ENCODE results near the gene PBX1.
A peak's percentile ranks its signal among the peaks of the same experiment; 100 is the strongest.

The PBX1 gene

DNA sequence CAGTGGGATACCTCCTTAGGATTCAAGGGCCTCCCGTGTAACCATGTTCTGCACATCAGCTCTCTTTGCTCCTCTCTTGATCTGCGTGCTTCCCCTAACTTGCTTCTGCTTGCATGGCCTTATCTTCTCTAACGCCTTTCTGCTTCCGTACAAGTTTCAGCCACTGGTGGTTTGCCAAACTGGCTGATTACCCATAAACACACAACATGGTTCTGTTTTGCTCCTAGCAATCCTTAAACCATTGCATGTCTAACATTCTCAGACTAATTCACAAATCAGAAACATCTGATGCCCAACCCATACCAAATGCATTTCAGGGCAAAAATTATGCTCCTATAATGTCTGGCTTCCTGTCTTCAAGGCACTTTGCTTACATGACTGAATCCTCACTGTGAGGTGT, 166.4 kb downstream of the PBX1 start:
- peak; percentile 37 for DNase-seq (ENCODE audit: low spot score)

DNA sequence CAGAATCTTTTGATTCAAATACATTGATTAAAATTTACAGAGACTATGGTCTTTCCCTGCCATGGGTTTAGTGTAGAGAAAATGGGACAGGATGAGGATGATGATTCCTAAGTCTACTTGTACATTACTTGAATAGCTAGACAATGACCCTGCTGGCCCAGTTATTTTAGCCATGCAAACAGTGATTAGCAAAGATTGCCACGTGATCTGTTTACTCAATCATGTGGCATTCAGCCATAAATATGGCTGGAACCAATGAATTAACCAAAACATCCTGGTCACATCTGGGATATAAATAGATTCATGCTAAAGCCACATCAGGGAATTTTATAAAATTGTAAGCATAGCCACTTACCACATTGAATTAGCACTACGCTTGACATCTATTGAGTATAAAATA, 167.3 kb downstream of the PBX1 start:
- DNase-seq (ENCODE audit: low spot score): peak; percentile 63

DNA sequence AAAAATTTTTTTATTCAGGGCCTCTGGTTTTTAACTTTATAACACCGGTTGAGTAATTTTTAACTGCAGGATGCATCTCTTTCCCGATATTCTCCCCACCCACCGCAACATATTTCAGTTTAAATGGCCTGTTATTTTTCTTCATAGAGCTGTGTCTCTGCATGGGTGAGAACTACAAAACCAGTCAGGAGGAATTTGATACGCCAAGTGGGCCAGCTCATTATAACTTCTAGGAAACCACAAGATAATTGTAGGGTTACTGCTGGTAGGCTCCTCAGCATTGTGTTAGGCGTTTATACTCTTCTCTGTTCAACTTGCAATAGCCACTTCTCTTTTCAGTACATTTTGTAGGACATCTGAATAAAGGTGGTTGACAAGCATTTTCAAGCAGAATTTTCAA, 169.7 kb downstream of the PBX1 start:
- DNase-seq (ENCODE audit: low spot score): no peak

DNA sequence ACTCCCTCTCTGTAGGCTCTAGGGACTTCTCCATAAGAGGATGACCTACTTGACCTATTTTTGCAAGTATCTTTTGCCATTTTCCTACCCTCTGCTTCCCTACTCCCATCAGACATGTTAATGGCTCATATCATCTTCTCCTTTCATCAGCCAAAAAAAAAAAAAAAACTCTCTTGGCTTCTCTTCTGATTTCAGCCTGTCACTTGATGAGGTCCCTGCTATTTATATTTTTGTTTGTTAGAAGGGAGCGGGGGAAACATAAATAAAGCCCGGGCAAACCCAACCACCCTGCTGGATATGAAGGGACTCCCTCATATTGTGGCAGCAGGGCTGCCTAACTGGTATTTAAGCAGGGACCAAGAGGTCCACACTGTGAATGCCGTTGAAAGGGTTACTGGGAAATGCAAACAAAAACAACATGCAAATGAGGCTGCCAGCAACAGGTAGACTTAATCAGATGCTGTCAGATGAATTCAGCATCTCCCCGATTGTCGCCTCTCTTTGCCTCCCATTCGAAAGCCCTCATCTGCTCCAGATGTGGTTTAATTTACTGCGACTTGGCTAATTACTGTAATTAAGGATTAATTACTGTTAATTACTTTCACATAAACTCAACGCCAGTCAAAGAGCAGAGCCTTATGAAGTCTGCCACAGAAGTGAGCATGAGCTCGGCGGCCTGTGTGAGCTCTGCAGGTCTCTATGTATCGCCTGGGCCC, 172.3 kb downstream of the PBX1 start:
- no peak for DNase-seq (ENCODE audit: low spot score)

DNA sequence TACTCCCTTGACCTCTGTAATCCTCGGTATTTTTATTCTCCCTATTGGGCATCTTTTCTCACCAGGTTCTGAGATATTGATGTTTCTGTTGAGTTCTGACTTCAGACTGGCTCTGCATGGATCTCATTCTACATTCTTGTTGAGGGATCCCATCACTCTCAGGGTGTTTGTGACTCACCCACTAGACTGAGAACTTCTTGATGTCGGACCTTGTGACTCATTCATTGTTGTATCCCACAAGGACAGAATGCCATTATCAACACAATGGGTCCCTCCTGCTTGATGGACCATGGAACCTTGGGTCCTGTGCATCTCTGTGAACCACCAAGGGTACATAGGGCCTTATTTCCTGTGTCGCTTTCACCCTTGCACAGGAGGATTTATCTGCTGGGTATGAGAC, 174.1 kb downstream of the PBX1 start:
- DNase-seq (ENCODE audit: low spot score): no peak

DNA sequence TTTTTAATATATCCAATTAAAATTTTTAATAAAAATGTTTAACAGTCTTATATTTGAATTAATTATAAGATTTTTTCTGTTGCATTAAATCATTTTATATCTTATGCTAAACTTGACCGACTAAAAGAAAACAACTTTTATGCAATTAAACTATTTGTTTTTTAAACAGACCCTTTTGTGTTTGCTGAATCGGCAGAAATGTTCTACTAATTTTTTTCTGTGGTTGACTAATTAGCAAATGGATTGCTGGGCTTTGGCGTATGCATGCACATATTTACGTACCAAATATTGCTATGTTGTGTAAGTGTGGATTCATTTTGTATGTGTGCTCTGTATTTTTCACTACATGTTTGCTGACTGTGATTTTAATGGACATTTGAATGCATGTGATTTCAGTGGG, 174.8 kb downstream of the PBX1 start:
- DNase-seq (ENCODE audit: low spot score): no peak

DNA sequence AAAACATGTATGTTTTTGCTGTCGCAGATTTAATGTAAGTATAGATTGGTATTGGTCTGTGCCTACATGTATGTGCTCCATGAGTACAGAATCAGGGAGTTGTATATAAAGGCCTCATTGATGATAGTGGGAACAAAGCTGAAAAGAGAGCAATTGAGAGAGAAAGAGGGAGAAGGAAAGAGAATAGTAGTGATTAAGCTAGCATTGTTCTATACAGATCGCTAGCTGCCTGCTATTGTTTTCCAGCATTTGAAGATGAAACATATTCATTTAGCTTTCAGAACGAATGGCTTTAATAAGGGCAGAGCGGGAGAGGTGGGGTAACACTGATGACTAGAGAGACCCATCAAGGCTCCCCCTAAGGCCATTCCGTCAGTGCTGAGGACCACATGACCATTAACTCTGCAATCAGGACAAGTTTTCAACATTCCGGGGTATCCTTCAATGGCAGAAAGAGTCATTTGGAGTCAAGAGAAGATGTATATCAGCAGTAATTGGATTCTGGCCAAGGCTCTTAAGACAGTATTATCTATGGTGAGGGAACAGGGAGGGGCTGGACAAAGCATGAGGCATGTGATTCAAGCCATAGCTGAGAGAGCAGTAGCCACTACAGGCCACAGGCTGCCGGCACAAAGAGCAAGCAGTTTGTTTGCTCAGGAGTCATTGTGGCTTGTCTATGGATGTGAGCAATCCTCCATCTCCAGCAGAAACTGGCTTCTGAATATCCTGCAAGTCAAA, 176.5 kb downstream of the PBX1 start:
- no peak for DNase-seq (ENCODE audit: low spot score)

DNA sequence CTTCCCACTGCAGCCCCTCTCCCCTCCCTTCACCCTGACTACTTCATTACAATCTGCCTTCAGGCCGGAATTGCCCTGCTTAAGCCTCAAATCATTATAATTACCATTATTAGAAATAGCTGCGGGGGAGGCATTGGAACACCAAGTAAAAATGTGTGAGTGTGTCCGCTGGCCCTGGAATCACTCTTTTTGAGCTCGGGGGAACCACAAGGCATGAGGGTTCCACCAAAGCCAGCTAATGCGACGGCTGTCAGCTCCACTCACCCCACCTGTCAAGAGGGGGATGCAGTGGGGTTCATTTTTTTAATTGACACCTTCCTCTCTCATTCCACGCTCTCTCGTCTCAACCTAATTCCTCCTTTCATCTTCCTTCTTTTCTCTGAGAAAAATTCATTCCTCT, 177.2 kb downstream of the PBX1 start:
- DNase-seq (ENCODE audit: low spot score): no peak

DNA sequence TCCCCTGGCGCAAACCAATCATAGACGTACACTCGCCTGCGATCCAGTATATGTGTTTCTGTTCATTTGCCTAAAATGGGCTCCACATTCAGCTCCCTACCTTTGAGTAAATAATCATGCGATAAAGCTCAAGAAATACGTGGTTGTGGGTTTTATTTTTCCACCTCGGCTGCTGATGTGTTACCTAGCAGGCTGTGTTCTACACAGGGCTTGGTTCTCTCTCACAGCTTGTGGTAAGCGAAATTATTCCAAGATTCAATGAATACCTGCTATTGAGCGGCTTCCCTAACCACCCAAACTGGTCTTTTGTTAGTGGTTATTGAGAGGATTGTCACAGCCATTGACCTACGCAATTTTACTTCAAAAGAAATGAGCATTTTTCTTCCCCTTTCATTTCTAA, 180.2 kb downstream of the PBX1 start:
- no peak for DNase-seq (ENCODE audit: low spot score)

DNA sequence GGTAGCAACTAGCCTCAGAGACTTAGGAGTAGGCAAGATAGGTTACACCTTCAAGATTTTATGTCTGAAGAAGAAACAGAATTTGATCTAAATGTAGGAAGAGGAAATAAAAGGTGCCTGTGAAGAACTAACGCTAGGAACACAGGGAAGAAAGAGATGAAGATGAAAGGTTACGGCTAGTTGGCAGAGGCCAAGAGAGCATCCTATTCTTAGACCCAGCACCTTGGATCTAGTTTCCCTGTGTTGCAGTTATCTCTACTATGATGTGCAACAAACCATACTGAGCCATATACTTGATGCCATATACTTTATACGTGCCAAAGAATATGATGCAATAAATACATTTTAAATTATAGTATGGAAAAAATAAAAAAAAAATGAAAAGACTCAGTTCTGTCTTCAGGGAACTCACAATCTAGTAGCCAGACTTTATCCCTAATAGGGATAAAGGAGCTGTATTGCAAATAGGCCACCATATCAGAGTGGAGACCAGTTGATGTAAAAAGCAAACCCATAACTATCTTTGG, 181.1 kb downstream of the PBX1 start:
- no peak for DNase-seq (ENCODE audit: low spot score)

DNA sequence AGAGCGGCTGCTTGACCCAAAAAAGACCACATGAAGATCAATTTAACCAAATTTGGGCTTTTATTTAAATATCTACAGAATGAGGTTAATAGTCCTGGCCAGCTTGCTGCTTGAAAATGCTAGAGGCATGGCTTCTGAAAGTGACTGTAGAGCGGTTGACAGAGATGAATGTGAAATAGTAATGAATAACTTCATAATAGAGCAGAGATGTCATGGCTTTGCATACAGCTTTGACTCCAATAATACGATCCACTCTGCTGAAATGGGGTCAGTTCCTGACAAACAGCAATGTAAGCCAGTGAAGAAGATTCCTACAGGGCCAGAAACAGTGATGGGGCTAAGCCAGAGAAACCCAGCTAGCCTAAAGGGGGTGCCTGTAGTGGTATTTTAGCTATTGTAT, 183.8 kb downstream of the PBX1 start:
- DNase-seq (ENCODE audit: low spot score): no peak

DNA sequence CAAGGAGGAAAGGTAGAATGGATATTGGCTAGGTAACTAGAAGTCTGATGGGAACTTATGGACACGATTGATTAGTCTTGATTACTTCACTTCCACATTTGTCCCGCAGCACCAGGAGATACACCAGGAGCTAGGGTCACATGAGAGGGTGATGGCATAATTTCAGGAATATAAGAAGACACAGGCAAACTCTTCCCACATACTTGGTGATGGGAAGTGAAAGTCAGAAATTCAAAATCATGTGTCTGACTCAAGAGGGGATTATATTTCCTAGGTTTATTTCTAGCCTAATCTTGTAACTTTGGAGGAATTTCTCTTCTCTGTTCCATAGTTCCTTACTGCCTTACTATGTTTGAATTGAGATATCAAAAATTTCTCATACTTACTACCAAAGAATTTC, 185.0 kb downstream of the PBX1 start:
- DNase-seq (ENCODE audit: low spot score): no peak

DNA sequence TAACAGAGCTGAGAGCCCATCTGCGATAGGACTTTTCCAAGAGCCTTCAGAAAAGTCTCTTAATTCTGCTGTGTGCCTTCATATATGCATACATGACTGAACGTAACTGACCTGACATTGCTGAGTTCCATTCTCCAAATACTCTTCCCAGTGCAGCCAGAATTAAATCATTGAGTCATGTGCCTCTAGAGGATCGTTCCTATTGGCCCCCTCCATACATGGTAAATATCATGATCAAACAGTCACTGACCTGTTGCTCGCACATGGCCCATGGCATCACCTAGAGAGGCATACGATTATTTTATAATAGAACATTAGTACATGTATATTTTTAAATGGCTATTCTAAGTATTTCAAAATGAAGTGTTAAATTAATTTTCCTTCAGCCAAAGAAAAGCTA, 186.8 kb downstream of the PBX1 start:
- DNase-seq (ENCODE audit: low spot score): no peak

DNA sequence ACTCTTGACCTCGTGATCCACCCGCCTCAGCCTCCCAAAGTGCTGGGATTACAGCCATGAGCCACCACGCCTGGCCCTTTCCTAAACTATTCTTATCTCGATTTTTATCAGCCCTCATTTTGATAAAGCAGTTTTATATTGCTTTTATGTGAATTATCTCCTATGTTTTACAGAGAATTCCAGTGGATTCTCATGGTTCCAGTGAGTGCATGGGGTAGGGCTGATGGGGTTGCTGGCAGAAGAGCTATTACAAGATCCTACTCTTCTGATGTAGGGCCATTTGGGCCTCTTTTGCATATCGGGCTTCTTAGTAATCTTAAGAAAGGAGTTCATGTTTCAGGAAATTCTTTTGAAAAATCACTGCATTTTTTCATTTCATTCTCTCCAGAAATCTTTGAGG, 187.6 kb downstream of the PBX1 start:
- DNase-seq (ENCODE audit: low spot score): no peak

DNA sequence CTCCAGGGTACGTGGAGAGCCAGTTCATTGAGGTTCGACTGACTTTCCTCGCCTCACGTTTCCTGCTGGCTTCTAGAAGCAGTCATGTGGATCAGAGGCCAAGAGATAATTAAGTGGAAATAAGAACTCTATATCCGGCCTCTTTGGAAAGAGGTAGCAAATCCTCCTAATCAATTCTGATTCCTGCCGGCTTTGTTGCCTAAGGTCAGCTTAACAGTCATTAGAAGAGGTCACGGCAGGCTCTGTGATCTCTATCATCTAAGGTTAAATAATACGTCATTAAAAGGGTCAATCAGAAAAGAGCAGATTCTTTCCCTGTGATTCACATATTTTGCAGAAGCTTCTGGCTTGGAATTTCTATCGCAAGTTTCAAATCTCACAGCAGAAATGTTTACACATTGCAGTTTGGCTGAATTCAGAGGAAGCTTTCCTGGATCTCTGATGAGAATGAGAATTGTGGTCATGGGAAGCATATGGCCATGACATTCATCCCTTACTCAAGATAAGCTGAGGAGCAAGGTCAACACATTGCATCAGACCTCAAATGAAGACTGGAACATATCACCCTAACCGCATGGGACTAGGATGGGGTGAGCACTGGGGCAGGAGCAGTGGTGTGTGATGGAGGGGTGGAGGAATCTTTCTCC, 189.4 kb downstream of the PBX1 start:
- DNase-seq (ENCODE audit: low spot score): peak; percentile 38

DNA sequence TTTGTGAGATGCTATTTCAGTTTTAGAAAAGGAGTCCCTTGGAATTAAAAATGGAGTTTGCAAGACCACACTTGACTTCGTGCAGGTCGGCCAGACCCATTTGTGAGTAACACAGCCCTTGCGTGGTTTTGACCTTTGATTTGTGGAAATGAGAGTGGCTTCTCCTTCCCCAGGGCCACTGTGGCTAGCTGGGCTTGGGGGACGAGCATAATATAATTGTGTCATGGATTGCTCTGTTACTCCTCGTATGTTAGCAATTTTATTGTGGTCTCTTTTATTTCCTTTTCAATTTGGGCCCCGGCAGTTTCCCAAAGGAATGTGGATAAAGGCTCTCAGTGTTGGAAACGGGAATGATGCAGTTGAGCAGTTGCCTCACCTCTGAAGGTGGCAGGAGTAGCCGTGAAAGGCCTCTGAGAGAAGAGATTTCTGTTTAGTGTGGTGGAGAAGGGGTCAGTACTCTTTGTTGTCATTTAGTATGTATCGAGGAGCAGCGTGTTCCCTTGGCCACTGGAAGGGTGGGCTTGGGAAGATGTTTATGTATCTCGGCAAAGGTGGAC, 194.6 kb downstream of the PBX1 start:
- no peak for DNase-seq (ENCODE audit: low spot score)

DNA sequence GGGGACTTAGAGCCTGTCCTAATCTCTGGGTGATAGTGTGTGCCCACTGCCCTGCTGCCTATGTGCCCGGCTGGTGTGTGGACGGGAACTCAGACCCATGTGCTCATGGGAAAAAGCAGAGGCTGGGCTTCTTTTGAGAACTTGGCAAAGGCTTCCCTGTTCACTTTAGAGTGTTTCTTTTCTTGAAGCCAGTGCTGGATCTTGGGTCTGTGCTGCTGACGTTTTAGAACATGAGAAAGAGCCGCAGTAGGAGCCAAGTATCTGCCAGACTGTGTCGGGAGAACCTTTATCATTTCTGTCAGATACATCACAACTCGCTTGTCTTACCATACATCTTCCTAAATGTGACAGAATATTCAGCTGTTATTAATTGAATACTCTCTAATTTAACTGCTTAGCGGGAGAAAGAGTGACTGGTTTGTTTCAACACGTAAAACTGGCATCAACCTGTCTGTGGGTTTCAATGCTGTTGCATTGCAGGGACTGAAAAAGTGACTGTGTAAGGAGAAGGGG, 195.2 kb downstream of the PBX1 start:
- DNase-seq (ENCODE audit: low spot score): no peak

DNA sequence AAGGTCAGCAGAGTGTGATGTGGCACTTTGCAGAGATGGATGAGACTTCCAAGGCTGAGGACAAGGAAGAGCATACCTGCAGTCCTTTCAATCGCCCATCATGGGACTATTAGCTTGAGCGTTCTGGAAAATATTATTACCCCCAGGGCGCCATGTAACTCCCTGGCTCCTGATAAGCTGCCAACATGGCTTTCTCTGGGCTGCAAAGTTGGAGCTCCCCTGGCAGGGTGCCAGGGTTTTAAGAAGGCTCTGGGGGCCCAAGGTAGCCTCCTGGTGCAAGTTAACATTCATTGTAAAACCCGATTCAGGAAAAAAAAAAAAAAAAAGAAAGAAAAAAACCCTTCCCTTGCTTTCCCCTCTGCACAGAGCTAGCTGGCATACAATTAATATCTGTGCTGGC, 196.7 kb downstream of the PBX1 start:
- DNase-seq (ENCODE audit: low spot score): no peak

DNA sequence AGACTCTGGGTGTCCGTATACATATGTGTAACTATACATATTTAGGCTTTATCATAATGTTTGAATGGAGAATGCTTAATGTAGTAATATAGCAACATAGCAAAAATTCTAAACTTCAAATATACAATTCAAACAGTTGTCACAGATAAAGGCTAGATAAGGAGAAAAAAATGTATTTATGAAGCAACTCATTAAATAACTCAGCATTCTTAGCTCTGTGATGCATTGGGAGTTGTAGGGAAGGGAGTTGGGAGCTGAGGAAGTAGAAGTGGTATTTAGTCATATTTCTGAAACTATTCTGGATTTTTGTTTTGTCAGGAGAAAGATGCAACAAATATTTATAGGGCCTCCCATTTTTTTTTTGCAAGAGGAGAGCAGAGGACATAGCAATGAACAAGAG, 197.8 kb downstream of the PBX1 start:
- DNase-seq (ENCODE audit: low spot score): no peak

DNA sequence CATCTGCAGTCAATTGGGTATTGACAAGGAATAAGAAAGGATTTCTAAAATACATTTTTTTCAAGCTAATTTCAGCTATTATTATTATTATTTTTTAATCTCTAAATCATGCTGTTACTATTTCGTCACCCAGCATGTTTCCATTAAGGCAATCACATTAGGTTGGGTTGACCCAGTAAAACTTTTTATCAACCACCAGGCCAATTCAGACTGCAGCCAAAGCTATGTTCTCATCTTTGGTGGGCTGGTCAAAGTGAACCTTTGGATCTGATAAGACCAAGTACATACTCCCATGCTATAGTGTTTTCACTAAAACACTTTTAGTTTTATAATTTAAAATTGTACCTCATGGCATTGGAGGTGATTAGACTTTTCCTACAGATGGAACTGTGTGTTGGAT, 198.6 kb downstream of the PBX1 start:
- no peak for DNase-seq (ENCODE audit: low spot score)

DNA sequence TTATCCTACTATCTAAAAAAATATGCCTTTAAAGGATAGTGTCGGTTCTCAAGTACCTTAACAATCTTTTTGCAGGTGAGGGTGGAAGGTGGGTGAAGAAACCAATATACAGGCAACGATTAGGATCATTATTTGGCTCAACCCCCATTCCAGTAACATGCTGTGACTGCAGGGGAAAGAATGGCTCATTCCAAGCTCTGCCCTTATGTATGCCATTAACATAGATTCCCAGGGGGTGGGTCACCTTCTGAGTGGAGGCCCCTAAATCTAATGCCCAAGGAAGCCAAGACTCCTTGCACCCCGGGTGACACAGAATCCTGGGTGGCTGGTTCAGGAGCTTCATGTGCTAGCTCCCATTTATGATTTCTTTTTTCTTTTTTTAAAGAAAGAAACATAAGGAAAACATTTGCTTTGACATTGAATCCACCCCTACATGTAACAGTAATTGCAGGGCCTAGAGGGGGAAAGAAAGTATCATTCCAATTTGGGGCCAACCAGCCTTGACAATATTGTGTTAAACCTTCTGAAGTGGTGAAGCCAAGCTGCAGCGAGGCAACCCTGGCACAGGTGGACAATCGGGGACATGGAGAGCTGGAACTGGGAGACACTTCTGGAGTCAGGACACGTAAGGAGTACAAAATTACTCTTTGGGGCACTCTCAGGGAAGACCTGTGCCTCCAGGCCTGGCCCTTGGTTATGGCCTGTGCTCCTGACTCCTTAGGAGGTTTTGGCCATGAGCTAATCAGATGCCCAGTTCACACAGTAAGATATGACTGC, 200.3 kb downstream of the PBX1 start:
- no peak for DNase-seq (ENCODE audit: low spot score)

DNA sequence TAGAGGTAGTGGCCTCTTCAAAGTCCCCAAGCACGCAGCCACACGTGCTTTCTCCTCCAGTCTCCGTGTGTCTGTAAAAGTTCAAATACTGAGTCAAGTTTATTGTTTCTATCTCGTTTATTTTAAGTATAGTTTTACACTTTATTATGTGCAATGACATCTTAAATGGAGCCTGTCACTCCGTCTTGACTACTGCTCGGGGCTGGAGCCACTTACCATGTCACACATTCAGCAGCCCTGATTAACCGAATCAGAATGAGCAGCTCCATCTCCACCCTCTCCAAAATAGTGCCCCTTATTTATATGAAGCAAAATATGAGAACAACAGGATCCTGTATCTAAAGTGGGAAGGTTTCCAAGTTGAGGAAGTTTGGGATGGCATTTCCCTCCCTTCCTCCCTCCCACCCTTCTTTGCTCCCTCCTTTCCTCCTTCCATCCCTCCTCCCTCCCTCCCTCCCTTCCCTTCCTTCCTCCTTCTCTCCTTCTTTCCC, 201.0 kb downstream of the PBX1 start:
- DNase-seq (ENCODE audit: low spot score): no peak

Data from AG08396 (cell line).